Neural crest cell (in vitro differentiated cells): Measurements from ENCODE around the gene FSCN2. TPM values are rescaled to one million over a fixed set of nuclear protein-coding genes. Genes with fewer than 3 reads are reported as not detected.

Experiments used
- DNase-seq: peaks from one replicate; pipeline ENCODE4 v3.0.0; 2021; ENCODE audit warnings: low read depth, mixed read lengths, low spot score
- H3K27ac Mint-ChIP-seq: one replicate; pipeline ENCODE4 v1.8.0; 2021; ENCODE audit warnings: mild to moderate bottlenecking, mixed read lengths; ENCODE audit not compliant: unreplicated experiment
- H3K27me3 Mint-ChIP-seq: 2 replicates; pipeline ENCODE4 v1.8.0; 2021; ENCODE audit warnings: low read depth, mild to moderate bottlenecking, mixed read lengths
- H3K36me3 Mint-ChIP-seq: 2 replicates; pipeline ENCODE4 v1.8.0; 2021; ENCODE audit warnings: low read depth, mild to moderate bottlenecking, mixed read lengths
- H3K4me1 Mint-ChIP-seq: 2 replicates; pipeline ENCODE4 v1.8.0; 2021; ENCODE audit warnings: mixed read lengths
- H3K4me3 Mint-ChIP-seq: one replicate; pipeline ENCODE4 v1.8.0; 2021; ENCODE audit warnings: mild to moderate bottlenecking, mixed read lengths
- H3K9me3 Mint-ChIP-seq: 2 replicates; pipeline ENCODE4 v1.8.0; 2021; ENCODE audit warnings: mixed read lengths
- total RNA-seq: library from RNA; stranded (reverse); gene quantifications from 2 replicates; pipeline ENCODE4 v1.2.1, GENCODE V29; 2021
- TF ChIP-seq, protein P1 (sequence below): fragments of 200-600 bp; sonication (generic); conservative IDR thresholded peaks from 2 replicates; pipeline ENCODE4 v1.5.0; 2021; ENCODE audit warnings: antibody characterized with exemption, mild to moderate bottlenecking

FSCN2 gene
- total RNA-seq, 1 donor from 2014 or later: 0.56 TPM

DNA sequence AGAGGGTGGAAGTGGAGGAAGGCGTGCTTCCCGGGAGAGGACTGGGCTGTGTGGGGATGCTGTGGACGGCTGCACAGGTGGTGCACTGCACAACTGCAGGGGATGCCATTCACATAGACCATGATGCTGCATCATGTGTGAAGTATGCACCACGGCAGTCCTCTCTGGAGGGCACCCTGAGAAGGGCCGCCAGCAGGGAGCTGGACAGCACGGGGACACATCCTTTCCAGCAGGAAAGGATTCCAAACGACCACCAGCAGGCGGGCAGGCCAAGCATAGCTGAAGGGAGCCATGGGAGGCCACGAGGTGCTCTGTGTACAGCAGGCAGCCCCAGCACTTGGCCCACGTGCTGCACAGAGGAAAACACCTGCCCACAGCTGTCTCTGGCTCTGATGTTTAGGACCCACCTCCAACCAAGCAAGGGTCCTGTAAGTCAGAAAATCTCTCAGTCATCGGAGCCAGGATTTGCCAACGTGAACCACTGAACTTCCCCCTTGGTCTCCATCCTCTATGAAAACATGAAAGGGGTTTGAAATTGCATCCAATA, 25.6 kb upstream of the FSCN2 start:
- no peak for DNase-seq
- Mint-ChIP-seq H3K9me3 (peaks cover 3% of the 10 kb centered on the region), H3K4me1 (peaks cover 1% of the 10 kb centered on the region), H3K36me3 (peaks cover 3% of the 10 kb centered on the region), H3K27ac (no peak overlapping the region), H3K4me3 (peak overlapping the region; percentile 59), H3K27me3 (peaks cover 28% of the 10 kb centered on the region)
- TF ChIP-seq, protein P1, sequence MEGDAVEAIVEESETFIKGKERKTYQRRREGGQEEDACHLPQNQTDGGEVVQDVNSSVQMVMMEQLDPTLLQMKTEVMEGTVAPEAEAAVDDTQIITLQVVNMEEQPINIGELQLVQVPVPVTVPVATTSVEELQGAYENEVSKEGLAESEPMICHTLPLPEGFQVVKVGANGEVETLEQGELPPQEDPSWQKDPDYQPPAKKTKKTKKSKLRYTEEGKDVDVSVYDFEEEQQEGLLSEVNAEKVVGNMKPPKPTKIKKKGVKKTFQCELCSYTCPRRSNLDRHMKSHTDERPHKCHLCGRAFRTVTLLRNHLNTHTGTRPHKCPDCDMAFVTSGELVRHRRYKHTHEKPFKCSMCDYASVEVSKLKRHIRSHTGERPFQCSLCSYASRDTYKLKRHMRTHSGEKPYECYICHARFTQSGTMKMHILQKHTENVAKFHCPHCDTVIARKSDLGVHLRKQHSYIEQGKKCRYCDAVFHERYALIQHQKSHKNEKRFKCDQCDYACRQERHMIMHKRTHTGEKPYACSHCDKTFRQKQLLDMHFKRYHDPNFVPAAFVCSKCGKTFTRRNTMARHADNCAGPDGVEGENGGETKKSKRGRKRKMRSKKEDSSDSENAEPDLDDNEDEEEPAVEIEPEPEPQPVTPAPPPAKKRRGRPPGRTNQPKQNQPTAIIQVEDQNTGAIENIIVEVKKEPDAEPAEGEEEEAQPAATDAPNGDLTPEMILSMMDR: no peak

DNA sequence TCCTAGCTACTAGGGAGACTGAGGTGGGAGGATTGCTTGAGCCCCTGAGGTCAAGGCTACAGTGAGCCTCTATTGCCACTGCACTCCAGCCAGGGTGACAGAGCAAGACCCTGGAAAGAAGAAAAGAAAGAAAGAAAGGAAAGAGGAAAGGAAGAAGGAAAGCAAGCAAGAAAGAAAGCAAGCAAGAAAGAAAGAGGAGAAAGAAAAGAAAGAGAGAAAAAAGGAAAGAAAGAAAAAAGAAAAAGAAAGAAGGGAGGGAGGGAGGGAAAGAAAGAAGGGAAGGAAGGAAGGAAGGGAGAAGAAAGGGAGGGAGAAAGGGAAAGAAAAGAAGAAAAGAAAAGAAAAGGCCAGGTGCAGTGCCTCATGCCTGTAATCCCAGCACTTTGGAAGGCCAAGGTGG, 24.6 kb upstream of the FSCN2 start:
- Mint-ChIP-seq H3K4me3 (no peak overlapping the region), H3K4me1 (peaks cover 7% of the 10 kb centered on the region), H3K9me3 (peaks cover 3% of the 10 kb centered on the region), H3K27me3 (peaks cover 37% of the 10 kb centered on the region), H3K27ac (no peak overlapping the region), H3K36me3 (peaks cover 8% of the 10 kb centered on the region)
- no peak for DNase-seq
- TF ChIP-seq, protein P1: no peak

DNA sequence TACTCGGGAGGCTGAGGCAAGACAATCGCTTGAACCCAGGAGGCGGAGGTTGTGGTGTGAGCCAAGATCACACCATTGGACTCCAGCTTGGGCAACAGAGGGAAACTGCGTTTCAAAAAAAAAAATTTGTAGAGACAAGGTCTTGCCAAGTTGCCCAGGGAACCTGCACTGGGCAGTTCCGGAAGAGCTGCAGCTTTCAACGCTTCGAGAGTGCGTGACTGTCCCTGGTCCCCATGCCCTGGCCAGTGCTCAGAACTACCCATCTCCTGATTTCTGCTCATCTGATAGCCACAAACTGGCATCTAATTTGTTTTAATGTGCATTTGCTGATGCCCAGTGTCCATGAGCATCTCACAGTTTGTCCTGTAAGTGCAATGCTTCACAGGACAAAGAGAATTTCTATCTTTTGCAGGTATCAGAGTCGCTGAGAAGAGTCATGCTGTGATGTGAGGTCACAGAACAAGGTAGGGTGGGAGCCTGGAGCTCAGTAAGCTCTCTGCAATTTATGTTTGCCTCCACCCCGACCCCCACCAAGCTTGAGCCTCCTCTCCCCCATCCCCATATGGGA, 19.5 kb upstream of the FSCN2 start:
- Mint-ChIP-seq H3K9me3 (peaks cover 3% of the 10 kb centered on the region), H3K27ac (no peak overlapping the region), H3K27me3 (peaks cover 64% of the 10 kb centered on the region), H3K36me3 (peaks cover 44% of the 10 kb centered on the region), H3K4me1 (peaks cover 39% of the 10 kb centered on the region), H3K4me3 (peak overlapping the region; percentile 96)
- no peak for DNase-seq
- TF ChIP-seq, protein P1: no peak

DNA sequence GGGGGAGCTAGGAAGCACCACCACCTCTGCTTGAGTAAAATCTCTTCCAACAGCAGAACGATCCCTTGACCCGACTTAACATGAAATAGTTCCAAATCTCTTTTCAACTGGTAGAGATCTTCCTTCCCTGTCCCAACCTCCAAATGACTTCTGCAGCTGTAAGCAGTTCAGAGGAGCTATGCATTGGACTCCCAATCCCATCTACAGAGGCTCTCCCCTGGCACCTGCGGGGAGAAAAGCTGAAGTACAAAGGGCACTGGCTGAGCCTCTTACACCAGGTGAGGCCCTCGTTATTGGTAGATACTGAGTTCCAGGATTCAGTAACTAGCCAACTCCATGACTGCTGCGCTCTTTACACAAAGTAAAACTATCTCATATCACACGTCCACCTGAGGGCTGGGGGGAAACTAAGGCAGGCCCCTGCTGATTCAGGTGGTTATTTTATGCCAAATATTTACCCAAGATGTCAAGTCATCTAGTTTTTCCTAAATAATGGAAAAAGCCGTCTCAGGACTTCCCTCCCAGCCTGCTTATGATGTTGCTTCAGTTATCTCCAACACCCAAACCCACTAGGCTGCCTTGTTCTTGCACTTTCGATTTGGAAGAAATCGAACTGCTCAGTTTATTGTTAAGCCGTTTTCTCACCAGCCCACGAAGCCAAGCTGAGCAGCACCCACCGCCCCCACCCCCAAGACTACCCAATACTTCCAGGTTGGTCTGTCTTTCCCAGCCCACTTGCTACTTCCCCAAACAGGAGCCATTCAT, 18.8 kb upstream of the FSCN2 start:
- DNase-seq: no peak
- Mint-ChIP-seq H3K27me3 (peaks cover 64% of the 10 kb centered on the region), H3K4me3 (peak overlapping the region; percentile 96), H3K4me1 (peaks cover 40% of the 10 kb centered on the region), H3K27ac (peak overlapping the region; percentile 16), H3K36me3 (peaks cover 44% of the 10 kb centered on the region), H3K9me3 (peaks cover 3% of the 10 kb centered on the region)
- TF ChIP-seq, protein P1: no peak

DNA sequence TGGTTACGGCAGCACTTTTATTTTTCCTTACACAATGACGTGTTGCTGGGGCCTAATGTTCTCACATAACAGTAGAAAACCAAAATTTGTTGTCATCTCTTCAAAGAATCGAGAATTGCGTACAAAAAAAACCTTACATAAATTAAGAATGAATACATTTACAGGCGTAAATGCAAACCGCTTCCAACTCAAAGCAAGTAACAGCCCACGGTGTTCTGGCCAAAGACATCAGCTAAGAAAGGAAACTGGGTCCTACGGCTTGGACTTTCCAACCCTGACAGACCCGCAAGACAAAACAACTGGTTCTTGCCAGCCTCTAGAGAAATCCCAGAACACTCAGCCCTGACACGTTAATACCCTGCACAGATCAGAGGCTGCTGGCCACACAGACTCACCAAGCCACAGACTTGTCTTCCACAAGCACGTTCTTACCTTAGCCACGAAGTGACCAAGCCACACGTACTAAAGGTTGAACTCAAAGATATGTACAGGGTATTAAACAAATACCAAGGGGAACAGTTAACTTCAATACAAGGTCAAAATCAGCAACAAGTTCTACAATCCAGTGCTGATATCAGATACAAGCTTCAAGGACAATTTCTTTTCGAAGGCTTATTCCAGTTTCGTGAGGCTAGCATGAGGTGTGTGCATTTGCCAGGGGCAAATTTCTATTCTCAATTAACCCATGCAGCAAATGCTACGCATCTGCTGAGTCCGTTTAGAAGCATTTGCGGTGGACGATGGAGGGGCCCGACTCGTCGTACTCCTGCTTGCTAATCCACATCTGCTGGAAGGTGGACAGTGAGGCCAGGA, 18.0 kb upstream of the FSCN2 start:
- H3K4me3 Mint-ChIP-seq: peak overlapping the region; percentile 96
- DNase-seq: no peak
- no peaks in the 10 kb centered on the region for H3K9me3 Mint-ChIP-seq
- peaks cover 41% of the 10 kb centered on the region for H3K36me3 Mint-ChIP-seq
- TF ChIP-seq, protein P1: no peak
- H3K27me3 Mint-ChIP-seq: peaks cover 61% of the 10 kb centered on the region
- peaks cover 41% of the 10 kb centered on the region for H3K4me1 Mint-ChIP-seq
- H3K27ac Mint-ChIP-seq: peak overlapping the region; percentile 95
